GM18505 (cell line): ENCODE results near the gene KRTAP4-6.
"Not testable (repeated sequence)": the region's sequence is repeated elsewhere in the genome, so short reads cannot be mapped to it uniquely, and the experiment has no call there.

Experiments used
- ATAC-seq: cut with Tn5 transposase; IDR thresholded peaks from one replicate; pipeline ENCODE4 v1.9.1; 2021; ENCODE audit not compliant: unreplicated experiment
- POLR2A ChIP-seq: IDR thresholded peaks from 4 replicates; pipeline ENCODE4 v1.6.1; 2011; ENCODE audit warnings: borderline replicate concordance; ENCODE audit not compliant: insufficient read depth, insufficient read length; ENCODE audit errors: extremely low read depth

Gene KRTAP4-6

GRCh38 chr17:41140360-41141131 lies at the start of gene KRTAP4-6:
KRTAP4-6 (minus strand) TSS chr17:41140544; CDS start chr17:41140487, 57 bp downstream.
- no peak for ATAC-seq
- TF ChIP-seq POLR2A, result no peak

- not testable (repeated sequence) for ATAC-seq
Measured at GRCh38 chr17:41189837-41190318, 49.5 kb upstream of the KRTAP4-6 start, which contains the start of gene KRTAP9-1. KRTAP9-1 (plus strand) TSS chr17:41189887; CDS start chr17:41189887, 0 bp downstream.

- no peak for ATAC-seq
- TF ChIP-seq POLR2A, result no peak
Measured at GRCh38 chr17:41186872-41187271, 46.5 kb upstream of the KRTAP4-6 start.

GRCh38 chr17:41185001-41185400 lies 44.7 kb upstream of the KRTAP4-6 start:
- TF ChIP-seq POLR2A, result no peak

GRCh38 chr17:41184480-41184961 lies 44.2 kb upstream of the KRTAP4-6 start, which contains the start of gene KRTAP4-1:
KRTAP4-1 (minus strand) TSS chr17:41184911; CDS start chr17:41184854, 57 bp downstream.
- no peak for TF ChIP-seq POLR2A
- ATAC-seq, result no peak

More at GRCh38 chr17:41185001-41185400, 44.7 kb upstream of the KRTAP4-6 start:
- no peak for ATAC-seq

- no peak for ATAC-seq
- no peak for TF ChIP-seq POLR2A
Measured at GRCh38 chr17:41178843-41179616, 38.7 kb upstream of the KRTAP4-6 start.

GRCh38 chr17:41178341-41178740 lies 38.0 kb upstream of the KRTAP4-6 start:
- TF ChIP-seq POLR2A, result no peak
- no peak for ATAC-seq

GRCh38 chr17:41177727-41178271 lies 37.5 kb upstream of the KRTAP4-6 start, which contains the start of gene KRTAP4-2:
KRTAP4-2 (minus strand) TSS chr17:41178221; CDS start chr17:41178164, 57 bp downstream.
- no peak for TF ChIP-seq POLR2A
- ATAC-seq, result no peak

- ATAC-seq, result no peak
- no peak for TF ChIP-seq POLR2A
Measured at GRCh38 chr17:41176744-41177387, 36.5 kb upstream of the KRTAP4-6 start.

- no peak for TF ChIP-seq POLR2A
- ATAC-seq, result no peak
Measured at GRCh38 chr17:41171886-41172285, 31.5 kb upstream of the KRTAP4-6 start.

GRCh38 chr17:41168121-41168520 lies 27.8 kb upstream of the KRTAP4-6 start, which contains the start of gene KRTAP4-3:
KRTAP4-3 (minus strand) TSS chr17:41168221; CDS start chr17:41168172, 49 bp downstream.
- no peak for TF ChIP-seq POLR2A
- no peak for ATAC-seq

GRCh38 chr17:41167561-41167960 lies 27.2 kb upstream of the KRTAP4-6 start:
- ATAC-seq, result no peak
- TF ChIP-seq POLR2A, result no peak
